Stimulated activated CD8-positive, alpha-beta memory T cell treated with anti-CD3 and anti-CD28 coated beads, Interleukin-4, amount 100 ng/mL, for 48 hours (primary cell): Measurements from ENCODE around the gene ZNF652.
"Not testable (repeated sequence)": the region's sequence is repeated elsewhere in the genome, so short reads cannot be mapped to it uniquely, and the experiment has no call there.

ENCODE experiments used
- DNase-seq: peaks from one replicate; pipeline ENCODE4 v3.0.0-alpha.2; 2020

Gene ZNF652

GRCh38 chr17:49298371-49298976 is 63.6 kb downstream of the ZNF652 start:
- no peak for DNase-seq

- DNase-seq = no peak
Observed at GRCh38 chr17:49297141-49297540, 64.9 kb downstream of the ZNF652 start.

- no peak for DNase-seq
Observed at GRCh38 chr17:49294122-49294521, 67.9 kb downstream of the ZNF652 start.

- DNase-seq = no peak
Observed at GRCh38 chr17:49292901-49293300, 69.1 kb downstream of the ZNF652 start.

- no peak for DNase-seq
Observed at GRCh38 chr17:49291929-49292328, 70.1 kb downstream of the ZNF652 start.

GRCh38 chr17:49290690-49291359 is 71.2 kb downstream of the ZNF652 start:
- no peak for DNase-seq

- DNase-seq = no peak
Observed at GRCh38 chr17:49288388-49288787, 73.7 kb downstream of the ZNF652 start.

- DNase-seq = no peak
Observed at GRCh38 chr17:49287481-49287880, 74.6 kb downstream of the ZNF652 start.

- DNase-seq = not testable (repeated sequence)
Observed at GRCh38 chr17:49286261-49286973, 75.6 kb downstream of the ZNF652 start.

GRCh38 chr17:49285716-49286115 is 76.3 kb downstream of the ZNF652 start:
- no peak for DNase-seq

GRCh38 chr17:49280918-49281317 is 81.1 kb downstream of the ZNF652 start:
- no peak for DNase-seq

- no peak for DNase-seq
Observed at GRCh38 chr17:49280061-49280460, 82.0 kb downstream of the ZNF652 start.

GRCh38 chr17:49279263-49280015 is 82.6 kb downstream of the ZNF652 start:
- not testable (repeated sequence) for DNase-seq

GRCh38 chr17:49278076-49278475 is 84.0 kb downstream of the ZNF652 start:
- DNase-seq = no peak

- no peak for DNase-seq
Observed at GRCh38 chr17:49277638-49278037, 84.4 kb downstream of the ZNF652 start.

GRCh38 chr17:49275981-49276380 is 86.1 kb downstream of the ZNF652 start:
- DNase-seq = not testable (repeated sequence)

GRCh38 chr17:49269356-49269755 is 92.7 kb downstream of the ZNF652 start:
- DNase-seq = no peak

GRCh38 chr17:49267912-49268311 is 94.1 kb downstream of the ZNF652 start:
- DNase-seq = no peak

- no peak for DNase-seq
Observed at GRCh38 chr17:49266233-49266632, 95.8 kb downstream of the ZNF652 start.

- DNase-seq = not testable (repeated sequence)
Observed at GRCh38 chr17:49261540-49261939, 100.5 kb downstream of the ZNF652 start.

- no peak for DNase-seq
Observed at GRCh38 chr17:49260817-49261291, 101.2 kb downstream of the ZNF652 start.

GRCh38 chr17:49260011-49260816 is 101.8 kb downstream of the ZNF652 start:
- DNase-seq = peak; percentile 70
